Transverse colon (tissue), 4 donors: ENCODE data around the gene LRRN1. TPM values are rescaled to one million over a fixed set of nuclear protein-coding genes. Genes with fewer than 3 reads are reported as not detected.
"Not testable (repeated sequence)": the region's sequence is repeated elsewhere in the genome, so short reads cannot be mapped to it uniquely, and the experiment has no call there.

ENCODE experiments used
- DNase-seq: peaks from one replicate; pipeline ENCODE4 v3.0.0-alpha.2; 2019
- H3K27ac ChIP-seq, 4 donors: fragments of 200-600 bp; sonication (generic); 2 replicates each; pipeline ENCODE4 v1.5.1; 2016 to 2018; ENCODE audit warnings: inconsistent platforms in 4 of 4
- H3K27me3 ChIP-seq: fragments of 200-600 bp; sonication (generic); 2 replicates; pipeline ENCODE4 v1.5.1; 2017; ENCODE audit warnings: inconsistent platforms
- H3K36me3 ChIP-seq, 4 donors: fragments of 200-600 bp; sonication (generic); 2 replicates each; pipeline ENCODE4 v1.5.1; 2017 to 2019; ENCODE audit warnings: inconsistent platforms in 4 of 4
- H3K4me1 ChIP-seq, 4 donors: fragments of 200-600 bp; sonication (generic); 2 replicates each; pipeline ENCODE4 v1.5.1; 2017 to 2020; ENCODE audit warnings: inconsistent platforms in 4 of 4
- H3K4me3 ChIP-seq, 4 donors: fragments of 200-600 bp; sonication (generic); 1 replicate in 1 of 4; 2 replicates in 3 of 4; pipeline versions ENCODE4 v1.5.1 to v1.6.1; 2017 to 2019; ENCODE audit warnings: inconsistent platforms in 4 of 4
- H3K9me3 ChIP-seq, 2 donors: fragments of 200-600 bp; sonication (generic); 2 replicates each; pipeline ENCODE4 v1.5.1; 2017 to 2019; ENCODE audit warnings: inconsistent platforms in 2 of 2
- EP300 ChIP-seq: sonication (generic); formaldehyde crosslinking; IDR thresholded peaks from one replicate; pipeline ENCODE4 v1.6.1; 2017; ENCODE audit warnings: antibody characterized with exemption, low read depth
- POLR2A ChIP-seq: fragments of 450-650 bp; IDR thresholded peaks from one replicate; pipeline ENCODE4 v1.6.1; 2016; ENCODE audit warnings: antibody characterized with exemption, mild to moderate bottlenecking, moderate library complexity
- POLR2AphosphoS5 ChIP-seq, 3 donors: sonication (generic); formaldehyde crosslinking; IDR thresholded peaks; one replicate each; pipeline ENCODE4 v1.6.1; 2016; ENCODE audit warnings: antibody characterized with exemption in 3 of 3
- WGBS, 2 donors: methylation state at CpG; one replicate each; pipeline ENCODE4 v1.1.5; 2018; ENCODE audit warnings: low coverage in 1 of 2; 5-methylcytosine and 5-hydroxymethylcytosine counted together
- in situ Hi-C, 4 donors: fragments of 200-750 bp; cut with MboI; loops; one replicate each; pipeline versions ENCODE4 v1.15.0 to v1.15.1; 2017; ENCODE audit warnings: low sequenced_read_pairs in 3 of 4, low pct_ligation_motif_present in 1 of 4, low pct_unique_long_range_greater_than_20kb in 1 of 4
- intact Hi-C: fragments of 100-400 bp; cut with DNase I; formaldehyde crosslinking; loops from one replicate; pipeline ENCODE4 v1.15.1; 2023; ENCODE audit warnings: low total_unique reads
- total RNA-seq, 4 donors: library from RNA; depleted of rRNA; stranded (reverse); fragments of >200 nt; gene quantifications; one replicate each; pipeline ENCODE4 v1.1.0, GENCODE V29; 2016
- TF ChIP-seq, protein P1 (sequence below), 5 experiments: fragments of 200-600 bp in 3 of 5; fragments of 450-650 bp in 2 of 5; sonication (generic) in 3 of 5; IDR thresholded peaks; 1 replicate in 2 of 5; 2 replicates in 3 of 5; pipeline ENCODE4 v1.5.1; 2016 to 2017; ENCODE audit warnings: antibody characterized with exemption in 5 of 5, inconsistent platforms in 3 of 5, mild to moderate bottlenecking in 2 of 5, moderate library complexity in 1 of 5

The LRRN1 gene
- total RNA-seq, 4 donors from 2014 or later, result 0.32 to 0.55 TPM; not detected in 2

GRCh38 chr3:3826521-3826920 is 27.3 kb downstream of the LRRN1 start:
- Histone ChIP-seq H3K9me3 (no peaks in the 10 kb centered on the region), H3K27ac (no peak overlapping the region), H3K27me3 (no peaks in the 10 kb centered on the region), H3K4me3 (no peak overlapping the region), H3K36me3 (no peaks in the 10 kb centered on the region), H3K4me1 (no peaks in the 10 kb centered on the region)
- DNase-seq, result no peak
- 80 to 88% methylated on average over 3 to 4 of the region's 4 CpGs for WGBS, 2 donors
- TF ChIP-seq POLR2AphosphoS5 (IDR thresholded peaks at IDR 0.05), result no peak
- no peak for TF ChIP-seq POLR2A
- TF ChIP-seq, protein P1, sequence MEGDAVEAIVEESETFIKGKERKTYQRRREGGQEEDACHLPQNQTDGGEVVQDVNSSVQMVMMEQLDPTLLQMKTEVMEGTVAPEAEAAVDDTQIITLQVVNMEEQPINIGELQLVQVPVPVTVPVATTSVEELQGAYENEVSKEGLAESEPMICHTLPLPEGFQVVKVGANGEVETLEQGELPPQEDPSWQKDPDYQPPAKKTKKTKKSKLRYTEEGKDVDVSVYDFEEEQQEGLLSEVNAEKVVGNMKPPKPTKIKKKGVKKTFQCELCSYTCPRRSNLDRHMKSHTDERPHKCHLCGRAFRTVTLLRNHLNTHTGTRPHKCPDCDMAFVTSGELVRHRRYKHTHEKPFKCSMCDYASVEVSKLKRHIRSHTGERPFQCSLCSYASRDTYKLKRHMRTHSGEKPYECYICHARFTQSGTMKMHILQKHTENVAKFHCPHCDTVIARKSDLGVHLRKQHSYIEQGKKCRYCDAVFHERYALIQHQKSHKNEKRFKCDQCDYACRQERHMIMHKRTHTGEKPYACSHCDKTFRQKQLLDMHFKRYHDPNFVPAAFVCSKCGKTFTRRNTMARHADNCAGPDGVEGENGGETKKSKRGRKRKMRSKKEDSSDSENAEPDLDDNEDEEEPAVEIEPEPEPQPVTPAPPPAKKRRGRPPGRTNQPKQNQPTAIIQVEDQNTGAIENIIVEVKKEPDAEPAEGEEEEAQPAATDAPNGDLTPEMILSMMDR (IDR thresholded peaks at IDR 0.05), result no peak
- no peak for TF ChIP-seq EP300
- intact Hi-C loops, result loop anchor here (5.0 kb wide), 1 partner anchor 531 kb away; no protein-coding TSS in a partner anchor
- in situ Hi-C loops, result no loop called here

- H3K27me3 ChIP-seq, result no peaks in the 10 kb centered on the region
- TF ChIP-seq POLR2AphosphoS5 (IDR thresholded peaks at IDR 0.05), result no peak
- no peak for TF ChIP-seq POLR2A
- TF ChIP-seq, protein P1 (IDR thresholded peaks at IDR 0.05), result no peak
- TF ChIP-seq EP300, result no peak
- H3K4me3 ChIP-seq, result no peak overlapping the region
- in situ Hi-C loops (no loop called here), intact Hi-C loops (loop anchor here (5.0 kb wide), 1 partner anchor 530 kb away; no protein-coding TSS in a partner anchor)
- H3K4me1 ChIP-seq, result no peaks in the 10 kb centered on the region
- no peak for DNase-seq
- H3K27ac ChIP-seq, result no peak overlapping the region
- no peaks in the 10 kb centered on the region for H3K36me3 ChIP-seq
- no peaks in the 10 kb centered on the region for H3K9me3 ChIP-seq
- 88% methylated on average over 1 of the region's 1 CpG; no CpG with 5 or more reads in 1 of the 2 donors for WGBS, 2 donors
Measured at GRCh38 chr3:3827111-3827510, 27.9 kb downstream of the LRRN1 start.

- in situ Hi-C loops, H3K4me3 ChIP-seq, H3K36me3 ChIP-seq, H3K27ac ChIP-seq, H3K27me3 ChIP-seq, H3K4me1 ChIP-seq, DNase-seq, H3K9me3 ChIP-seq: not testable (repeated sequence)
- intact Hi-C loops, result loop anchor here (5.0 kb wide), 1 partner anchor 529 kb away; no protein-coding TSS in a partner anchor
- WGBS, 2 donors, result 70 to 77% methylated on average over 3 of the region's 3 CpGs
Measured at GRCh38 chr3:3828417-3828816, 29.2 kb downstream of the LRRN1 start.

GRCh38 chr3:3836845-3837244 is 37.6 kb downstream of the LRRN1 start:
- DNase-seq, result no peak
- Histone ChIP-seq H3K36me3 (no peaks in the 10 kb centered on the region), H3K27ac (no peak overlapping the region), H3K4me1 (no peaks in the 10 kb centered on the region), H3K4me3 (no peak overlapping the region), H3K27me3 (no peaks in the 10 kb centered on the region), H3K9me3 (peaks cover 0 to 5% of the 10 kb centered on the region in 2 donors)
- intact Hi-C loops, result no loop called here
- TF ChIP-seq, protein P1 (IDR thresholded peaks at IDR 0.05), result no peak
- TF ChIP-seq POLR2AphosphoS5 (IDR thresholded peaks at IDR 0.05), result no peak
- TF ChIP-seq EP300, result no peak
- TF ChIP-seq POLR2A, result no peak
- in situ Hi-C loops, result no loop called here
- WGBS, 2 donors, result 67 to 87% methylated on average over 2 to 3 of the region's 3 CpGs

GRCh38 chr3:3842356-3842755 is 43.1 kb downstream of the LRRN1 start:
- Histone ChIP-seq H3K4me3 (no peak overlapping the region), H3K9me3 (no peaks in the 10 kb centered on the region), H3K36me3 (no peaks in the 10 kb centered on the region), H3K27me3 (no peaks in the 10 kb centered on the region), H3K27ac (no peak overlapping the region), H3K4me1 (no peaks in the 10 kb centered on the region)
- WGBS, 2 donors, result 89 to 93% methylated on average over 2 of the region's 2 CpGs
- intact Hi-C loops, result no loop called here
- in situ Hi-C loops, result no loop called here
- DNase-seq, result no peak
- TF ChIP-seq POLR2AphosphoS5 (IDR thresholded peaks at IDR 0.05) (no peak), POLR2A (no peak)
- TF ChIP-seq, protein P1 (IDR thresholded peaks at IDR 0.05), result no peak
